A673 (cell line): ENCODE measurements around the gene KCNQ2. TPM values are rescaled to one million over a fixed set of nuclear protein-coding genes. Genes with fewer than 3 reads are reported as not detected.

Source experiments
- BruUV-seq: library from RNA; stranded (reverse); fragments of 400-500 nt; replicated peaks from 2 replicates; lab custom pipeline; 2021; lab: Mats Ljungman, UMichigan
- CTCF ChIA-PET: fragments of 300-600 bp; sonication (Branson Sonifier 250); formaldehyde crosslinking; loops from one replicate; lab custom pipeline; 2022; ENCODE audit warnings: antibody characterized with exemption; lab: Charles Lee
- POLR2A ChIA-PET: fragments of 300-600 bp; sonication (Branson Sonifier 250); formaldehyde crosslinking; loops from one replicate; lab custom pipeline; 2022; ENCODE audit warnings: antibody characterized with exemption; ENCODE audit not compliant: low non-redundant PET; lab: Charles Lee
- DNase-seq: peaks from one replicate; pipeline ENCODE4 v3.0.0-alpha.2; 2015; ENCODE audit warnings: low spot score
- H3K27ac ChIP-seq: fragments of 200-600 bp; sonication (generic); 2 replicates; pipeline ENCODE4 v1.5.1; 2016; ENCODE audit warnings: mixed run types, low read depth, mild to moderate bottlenecking, mixed read lengths, antibody characterized with exemption, low read length; ENCODE audit not compliant: poor library complexity, severe bottlenecking
- H3K27me3 ChIP-seq: fragments of 200-600 bp; sonication (generic); replicated peaks from 2 replicates; pipeline ENCODE4 v1.6.1; 2017; ENCODE audit warnings: mixed run types, low read depth, mild to moderate bottlenecking, mixed read lengths, antibody characterized with exemption, low read length; ENCODE audit not compliant: insufficient read depth, poor library complexity
- H3K36me3 ChIP-seq: fragments of 200-600 bp; sonication (generic); 2 replicates; pipeline ENCODE4 v1.6.1; 2016; ENCODE audit warnings: mixed run types, mild to moderate bottlenecking, mixed read lengths, antibody characterized with exemption, low read length; ENCODE audit not compliant: insufficient read depth, poor library complexity, severe bottlenecking
- H3K4me1 ChIP-seq: fragments of 200-600 bp; sonication (generic); 2 replicates; pipeline ENCODE4 v1.6.1; 2017; ENCODE audit warnings: mixed run types, mild to moderate bottlenecking, mixed read lengths, antibody characterized with exemption, low read length; ENCODE audit not compliant: insufficient read depth, poor library complexity, severe bottlenecking
- H3K4me3 ChIP-seq: fragments of 200-600 bp; sonication (generic); 2 replicates; pipeline ENCODE4 v1.5.1; 2016; ENCODE audit warnings: low read depth, mixed run types, mild to moderate bottlenecking, mixed read lengths, low read length; ENCODE audit not compliant: poor library complexity, severe bottlenecking
- H3K9me3 ChIP-seq: fragments of 200-600 bp; sonication (generic); 2 replicates; pipeline ENCODE4 v1.6.1; 2016; ENCODE audit warnings: mixed run types, low read depth, mild to moderate bottlenecking, mixed read lengths, antibody characterized with exemption, low read length; ENCODE audit not compliant: poor library complexity, severe bottlenecking
- CTCF ChIP-seq: fragments of 300-800, 200-600 bp; sonication (generic); conservative IDR thresholded peaks from 2 replicates; pipeline ENCODE4 v1.5.1; 2017; ENCODE audit warnings: low read depth, mild to moderate bottlenecking, antibody characterized with exemption, low read length, moderate library complexity, mixed read lengths
- EZH2 ChIP-seq: fragments of 200-600 bp; sonication (generic); IDR thresholded peaks from 2 replicates; pipeline ENCODE4 v1.6.1; 2017; ENCODE audit warnings: borderline replicate concordance, low read depth, mild to moderate bottlenecking, mixed read lengths, antibody characterized with exemption, low read length; ENCODE audit not compliant: poor library complexity, severe bottlenecking
- intact Hi-C: fragments of 100-400 bp; cut with micrococcal nuclease; formaldehyde crosslinking; loops from one replicate; pipeline ENCODE4 v1.10.0; 2022; ENCODE audit not compliant: unreplicated experiment
- total RNA-seq: library from RNA; stranded (reverse); gene quantifications from 2 replicates; pipeline ENCODE4 v1.2.3, GENCODE V29; 2021

The KCNQ2 gene
- total RNA-seq, 1 experiment from 2014 or later: 6.6 TPM

- BruUV-seq: no TSS peak
- Histone ChIP-seq H3K4me3 (no peak overlapping the region), H3K36me3 (no peaks in the 10 kb centered on the region), H3K27me3 (peaks cover 13% of the 10 kb centered on the region), H3K9me3 (no peaks in the 10 kb centered on the region), H3K4me1 (no peaks in the 10 kb centered on the region), H3K27ac (no peak overlapping the region)
- TF ChIP-seq CTCF (no peak), EZH2 (no peak)
- intact Hi-C loops: no loop called here
- ChIA-PET CTCF (no interaction called here), POLR2A (no interaction called here)
- no peak for DNase-seq
Measured at GRCh38 chr20:63362436-63363009, 109.9 kb downstream of the KCNQ2 start.

- Histone ChIP-seq H3K27ac (no peak overlapping the region), H3K9me3 (no peaks in the 10 kb centered on the region), H3K4me1 (no peaks in the 10 kb centered on the region), H3K27me3 (peaks cover 13% of the 10 kb centered on the region), H3K36me3 (no peaks in the 10 kb centered on the region), H3K4me3 (no peak overlapping the region)
- DNase-seq: peak; percentile 26
- intact Hi-C loops: no loop called here
- POLR2A ChIA-PET: no interaction called here
- TF ChIP-seq EZH2 (no peak), CTCF (no peak)
- no TSS peak for BruUV-seq
- CTCF ChIA-PET: interaction anchor here (0.5 kb wide), 1 partner anchor 14 kb away, joined by 4 read pairs; no protein-coding TSS in a partner anchor
Measured at GRCh38 chr20:63361519-63362435, 110.7 kb downstream of the KCNQ2 start.

GRCh38 chr20:63360850-63361518, 111.5 kb downstream of the KCNQ2 start, which contains the start of gene CHRNA4:
TSS of gene CHRNA4 (minus strand) at chr20:63361349. CDS start at chr20:63361165, 184 bp downstream.
- H3K27ac ChIP-seq: no peak within 1 kb of the TSS
- H3K9me3 ChIP-seq: no peaks in the 10 kb centered on the region
- peak within 1 kb of the TSS; percentile 17 for H3K4me3 ChIP-seq
- TF ChIP-seq CTCF (no peak), EZH2 (peak; percentile 60)
- no TSS peak for BruUV-seq
- peak; percentile 22 for DNase-seq
- no peaks in the 10 kb centered on the region for H3K36me3 ChIP-seq
- ChIA-PET POLR2A (no interaction called here), CTCF (interaction anchor here (0.5 kb wide), 1 partner anchor 14 kb away, joined by 4 read pairs; no protein-coding TSS in a partner anchor)
- intact Hi-C loops: no loop called here
- no peaks in the 10 kb centered on the region for H3K4me1 ChIP-seq
- H3K27me3 ChIP-seq: peaks cover 13% of the 10 kb centered on the region
